Ecto neural progenitor cell (in vitro differentiated cells): ENCODE data around the gene ASB6.
"Not testable (repeated sequence)": the region's sequence is repeated elsewhere in the genome, so short reads cannot be mapped to it uniquely, and the experiment has no call there.

Experiments
- DNase-seq: peaks from one replicate; pipeline ENCODE4 v3.0.0-alpha.2; 2018; ENCODE audit warnings: low spot score

Gene ASB6

GRCh38 chr9:129667378-129667777 lies 25.4 kb upstream of the ASB6 start:
- no peak for DNase-seq

DNA sequence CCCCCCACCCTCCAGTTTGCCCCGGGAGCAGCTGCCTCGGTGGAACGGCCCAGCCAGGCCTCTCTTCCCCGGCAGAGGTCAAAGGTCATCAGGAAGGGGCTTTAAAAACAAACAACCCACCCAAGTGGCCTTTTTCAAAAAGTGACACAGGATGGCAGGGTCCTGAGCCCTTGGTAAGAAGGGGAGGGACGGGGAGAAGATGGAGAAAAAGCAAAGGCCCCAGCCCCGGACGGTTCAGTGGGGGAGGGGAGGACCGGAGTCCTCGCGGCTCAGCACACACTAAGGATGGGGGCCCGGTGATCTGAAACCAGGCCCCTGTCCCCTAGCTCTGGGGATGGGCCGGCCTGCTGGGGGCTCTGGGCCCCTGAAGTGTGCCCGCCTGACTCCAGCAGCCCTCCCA lies 24.6 kb upstream of the ASB6 start:
- DNase-seq: no peak

- DNase-seq: peak; percentile 66
Measured at GRCh38 chr9:129665814-129666520, 24.0 kb upstream of the ASB6 start.

GRCh38 chr9:129665389-129665775 lies 23.4 kb upstream of the ASB6 start, which contains the start of gene PRRX2:
Gene PRRX2, plus strand, starts transcription at chr9:129665647. Its CDS starts 221 bp downstream, at chr9:129665868.
- peak; percentile 79 for DNase-seq

GRCh38 chr9:129664746-129665388 lies 22.9 kb upstream of the ASB6 start:
- DNase-seq: peak; percentile 71

- DNase-seq: not testable (repeated sequence)
Measured at GRCh38 chr9:129662239-129662638, 20.3 kb upstream of the ASB6 start.

DNA sequence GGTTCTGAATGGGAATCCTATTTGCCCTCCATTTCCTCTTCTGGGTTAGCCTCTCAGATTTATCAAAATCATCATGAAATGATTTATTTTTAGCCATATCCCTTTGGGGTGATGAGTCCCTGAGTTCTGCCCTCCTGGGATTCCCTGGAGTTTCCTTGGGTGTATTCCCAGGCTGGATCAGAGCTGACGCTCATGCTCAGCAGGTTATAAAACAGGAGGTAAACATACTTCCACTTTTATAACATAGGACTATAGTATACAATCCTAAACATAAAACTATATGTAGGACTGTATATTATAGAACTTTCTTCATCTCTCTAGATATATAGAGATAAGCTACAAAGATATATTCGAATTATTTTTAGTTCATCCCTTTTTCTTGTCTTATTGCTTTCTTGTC lies 19.1 kb upstream of the ASB6 start:
- no peak for DNase-seq

- no peak for DNase-seq
Measured at GRCh38 chr9:129656795-129657390, 14.9 kb upstream of the ASB6 start.

DNA sequence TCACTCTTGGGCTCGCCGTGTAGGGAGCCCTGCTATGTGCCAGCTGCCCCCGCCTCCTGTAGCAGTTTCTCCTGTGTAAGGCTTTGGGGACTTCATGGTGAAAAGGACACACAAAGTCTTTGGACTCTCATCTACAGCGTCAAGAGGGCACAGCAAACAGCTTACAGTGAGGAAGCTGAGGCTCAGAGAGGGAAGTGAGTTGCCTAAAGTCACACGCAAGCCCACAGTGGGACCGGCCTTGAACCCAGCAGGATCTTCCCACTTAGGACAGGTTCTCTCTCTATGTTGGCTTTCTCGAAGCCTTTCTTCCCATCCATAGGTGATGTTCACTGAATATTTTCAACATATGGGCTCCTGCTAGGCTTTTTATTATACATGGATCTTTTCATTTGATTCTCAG lies 13.7 kb upstream of the ASB6 start:
- DNase-seq: no peak

- no peak for DNase-seq
Measured at GRCh38 chr9:129655154-129655553, 13.2 kb upstream of the ASB6 start.

GRCh38 chr9:129654554-129655040 lies 12.6 kb upstream of the ASB6 start:
- DNase-seq: no peak

GRCh38 chr9:129653823-129654553 lies 12.0 kb upstream of the ASB6 start:
- DNase-seq: no peak

DNA sequence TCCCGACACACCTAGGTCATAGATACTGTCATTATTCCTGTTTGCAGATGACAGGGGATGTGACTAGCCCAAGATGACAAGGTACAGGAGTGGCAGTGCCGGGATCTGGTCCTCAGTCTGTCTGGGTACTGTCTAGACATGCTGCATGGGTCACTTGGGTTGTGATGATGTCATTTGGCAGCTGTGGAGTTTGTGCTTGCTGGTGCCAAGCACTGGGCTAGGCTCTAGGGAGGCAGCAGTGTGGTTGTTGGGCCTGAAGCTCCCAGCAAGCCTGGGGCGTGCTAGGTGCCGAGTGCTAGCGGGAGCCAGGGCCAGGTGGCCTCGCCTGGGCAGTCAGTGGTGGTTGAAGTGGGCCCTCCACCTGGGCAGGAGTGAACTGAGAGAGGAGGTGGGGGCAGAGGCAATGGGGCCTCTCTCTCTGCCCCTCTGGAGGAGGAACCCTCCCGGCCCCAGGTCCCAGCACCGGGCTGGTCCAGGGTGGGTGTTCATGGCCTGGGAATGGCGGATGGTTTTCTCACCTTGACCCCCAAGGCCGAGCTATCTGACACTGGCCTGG lies 8.8 kb upstream of the ASB6 start:
- no peak for DNase-seq

GRCh38 chr9:129649726-129650679 lies 8.1 kb upstream of the ASB6 start:
- no peak for DNase-seq

- no peak for DNase-seq
Measured at GRCh38 chr9:129648764-129649115, 6.8 kb upstream of the ASB6 start.

DNA sequence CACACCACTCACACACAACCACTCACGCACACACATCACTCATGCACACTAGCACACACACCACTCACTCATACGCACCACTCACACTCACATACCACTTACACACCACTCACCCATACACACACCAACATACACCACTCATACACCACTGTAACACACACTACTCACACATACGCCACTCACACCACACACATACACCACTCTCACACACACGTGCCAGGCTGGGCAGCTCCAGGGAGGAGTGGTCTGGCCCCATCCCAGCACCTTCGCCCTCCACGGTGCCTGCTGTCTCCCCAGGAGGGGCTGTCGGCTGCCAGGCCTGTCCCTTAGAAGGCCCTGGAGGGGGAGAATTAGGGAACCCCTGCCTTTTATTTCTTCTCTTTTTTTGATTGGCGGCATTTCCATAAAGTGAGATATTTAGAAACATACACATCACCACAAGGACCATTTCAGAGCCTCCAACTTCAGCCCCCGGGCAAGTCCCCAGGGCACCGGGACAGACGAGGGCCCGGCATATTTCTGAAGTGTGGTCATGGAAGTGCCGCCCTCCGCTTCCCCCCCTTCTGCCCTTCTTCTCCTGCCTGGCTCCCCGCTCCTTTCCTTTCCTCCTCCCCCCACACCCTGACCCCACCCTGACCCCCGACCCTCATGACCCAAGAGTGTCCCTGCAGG lies 6.3 kb upstream of the ASB6 start:
- no peak for DNase-seq

DNA sequence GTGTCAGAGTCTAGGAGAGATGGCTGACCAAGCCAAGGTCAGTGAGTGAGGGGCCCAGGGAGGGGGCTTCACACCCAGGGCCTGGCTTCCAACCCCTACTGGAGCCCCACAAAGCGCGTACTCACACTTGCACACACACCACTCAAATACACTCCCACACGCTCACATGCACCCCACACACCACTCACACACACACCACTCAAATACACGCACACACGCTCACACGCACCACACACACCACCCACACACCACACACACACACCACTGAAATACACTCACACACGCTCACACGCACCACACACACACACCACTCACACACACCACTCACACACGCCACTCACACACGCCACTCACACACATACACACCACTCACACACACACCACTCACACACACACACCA lies 5.7 kb upstream of the ASB6 start:
- no peak for DNase-seq

DNA sequence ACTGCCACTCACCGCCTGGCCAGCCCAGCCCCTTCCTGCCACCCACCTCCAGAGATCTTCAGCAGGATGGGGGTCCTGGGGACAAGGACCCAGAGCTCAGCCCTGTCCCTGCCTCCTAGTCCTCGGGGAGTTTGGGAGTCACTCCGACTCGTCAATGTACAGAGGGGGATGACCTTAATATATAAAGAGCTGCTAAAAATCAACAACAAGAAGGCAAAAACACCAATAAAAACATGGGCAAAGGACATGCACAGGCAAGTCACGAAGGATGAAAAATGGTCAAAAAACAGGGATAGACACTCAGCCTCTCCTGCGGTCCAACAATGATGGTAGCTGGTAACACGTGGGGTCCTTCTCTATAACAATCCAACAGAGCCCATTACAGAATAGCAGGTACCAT lies 4.7 kb upstream of the ASB6 start:
- no peak for DNase-seq

DNA sequence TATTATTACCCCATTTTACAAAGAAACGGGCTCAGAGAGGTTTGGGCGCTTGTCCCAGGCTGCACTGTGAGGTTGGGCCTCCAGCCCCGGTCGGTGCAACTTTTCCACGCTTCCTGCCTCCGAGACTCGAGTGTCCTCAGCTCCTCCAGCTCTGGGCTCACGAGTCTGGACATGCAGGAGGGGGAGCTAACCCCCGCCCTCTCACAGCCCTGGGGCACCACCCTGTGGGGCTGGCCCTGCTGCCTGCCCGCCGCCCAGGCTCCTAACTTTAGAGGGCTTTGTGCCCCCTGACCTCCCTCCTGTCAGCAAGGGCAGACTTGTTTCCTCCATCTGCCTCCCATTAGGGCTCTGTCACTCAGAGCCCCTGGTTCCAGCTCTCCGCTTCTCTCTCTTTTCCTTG lies 4.3 kb upstream of the ASB6 start:
- no peak for DNase-seq

DNA sequence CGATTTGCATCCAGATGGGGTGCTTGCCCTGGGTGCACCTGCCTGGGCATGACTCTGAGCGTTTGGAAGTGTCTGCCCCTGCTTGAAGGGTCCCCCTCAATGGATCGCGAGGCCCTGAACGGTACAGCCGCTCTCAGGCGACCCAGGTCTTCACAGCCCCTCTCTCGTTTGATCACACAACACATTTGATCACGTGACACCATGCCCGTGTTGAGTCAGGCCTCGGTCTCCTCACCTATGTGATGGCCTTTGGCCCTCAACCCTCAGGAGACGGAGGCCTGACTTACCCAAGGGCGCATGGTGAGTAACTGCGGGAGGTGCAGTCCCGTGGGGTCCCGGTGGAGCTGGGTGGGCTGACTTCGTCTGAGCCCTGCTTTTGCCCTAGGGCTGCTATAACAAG lies 3.0 kb upstream of the ASB6 start:
- no peak for DNase-seq

GRCh38 chr9:129644365-129644764 lies 2.4 kb upstream of the ASB6 start:
- DNase-seq: no peak
